Kidney (tissue), 14 donors: ENCODE measurements around the gene HEMK1. TPM values are rescaled to one million over a fixed set of nuclear protein-coding genes. Genes with fewer than 3 reads are reported as not detected.

ENCODE experiments used
- DNase-seq, 5 donors: peaks; one replicate each; pipeline ENCODE4 v3.0.0-alpha.2; 2013 to 2020
- FAIRE-seq: peaks from 2 replicates; lab custom pipeline; 2012; peaks lifted over from hg19 to GRCh38; lab: Jason Lieb, UNC
- H3K27ac ChIP-seq, 2 donors: one replicate each; pipeline ENCODE4 v1.7.0; 2013; ENCODE audit warnings: low read depth in 2 of 2, low read length in 2 of 2, inconsistent platforms in 1 of 2
- H3K27me3 ChIP-seq: one replicate; pipeline ENCODE4 v1.7.1; 2013; ENCODE audit warnings: low read length, inconsistent platforms; ENCODE audit not compliant: control insufficient read depth, insufficient read depth
- H3K36me3 ChIP-seq, 3 donors: one replicate each; pipeline versions ENCODE4 v1.7.0 to v1.7.1; 2013; ENCODE audit warnings: low read length in 3 of 3, control low read depth in 1 of 3, inconsistent platforms in 1 of 3; ENCODE audit not compliant: insufficient read depth in 3 of 3, control insufficient read depth in 2 of 3
- H3K4me1 ChIP-seq, 3 donors: one replicate each; pipeline versions ENCODE4 v1.7.0 to v1.7.1; 2013; ENCODE audit warnings: low read length in 3 of 3, inconsistent platforms in 1 of 3, low read depth in 1 of 3; ENCODE audit not compliant: control insufficient read depth in 2 of 3, insufficient read depth in 2 of 3
- H3K4me3 ChIP-seq, 3 donors: one replicate each; pipeline versions ENCODE4 v1.7.0 to v1.8.1; 2013; ENCODE audit warnings: low read length in 3 of 3, control low read depth in 1 of 3, inconsistent platforms in 1 of 3
- H3K9ac ChIP-seq, 3 donors: one replicate each; pipeline versions ENCODE4 v1.7.0 to v1.7.1; 2013; ENCODE audit warnings: low read length in 3 of 3, control low read depth in 1 of 3, inconsistent platforms in 1 of 3
- H3K9me3 ChIP-seq, 3 donors: one replicate each; pipeline versions ENCODE4 v1.7.0 to v1.7.1; 2013; ENCODE audit warnings: low read length in 3 of 3, control low read depth in 1 of 3, inconsistent platforms in 1 of 3; ENCODE audit not compliant: control insufficient read depth in 2 of 3, insufficient read depth in 1 of 3
- intact Hi-C: fragments of 100-400 bp; cut with DNase I; formaldehyde crosslinking; loops from one replicate; pipeline ENCODE4 v1.11.1; 2022
- polyA plus RNA-seq: library from polyadenylated mRNA; stranded (reverse); fragments of 350-450 nt; fragmentation: Illumina TruSeq; extraction: RNeasy Lipid Tissue Mini Kit (QIAGEN cat#74804); gene quantifications from one replicate; pipeline ENCODE4 v1.2.3, GENCODE V29; 2014; ENCODE audit warnings: low read depth, low replicate concordance; ENCODE audit not compliant: insufficient read depth
- total RNA-seq: library from RNA; stranded (reverse); fragmentation: NEBNext Ultra II Directional; extraction: Animal tissue kit (Norgen Biotek cat#: 25700); gene quantifications from one replicate; pipeline ENCODE4 v1.2.1, GENCODE V29; 2021
- TF ChIP-seq, protein P1 (sequence below): IDR thresholded peaks from 3 replicates; pipeline ENCODE4 v1.5.1; 2012; ENCODE audit warnings: mild to moderate bottlenecking, moderate library complexity, borderline replicate concordance; ENCODE audit not compliant: insufficient read depth; ENCODE audit errors: extremely low read depth
- donor health status: control.
- donor health status: control.
- donor health status: control.
- donor health status: control.
- donor health status: control.
- donor health status: DM: yes; HTN: yes; CAD: no.
- donor health status: Normal renal cell carcinoma (clear cell type).

The HEMK1 gene
- total and polyA plus RNA-seq, 2 donors from 2014 or later = 25.1 to 30.3 TPM

DNA sequence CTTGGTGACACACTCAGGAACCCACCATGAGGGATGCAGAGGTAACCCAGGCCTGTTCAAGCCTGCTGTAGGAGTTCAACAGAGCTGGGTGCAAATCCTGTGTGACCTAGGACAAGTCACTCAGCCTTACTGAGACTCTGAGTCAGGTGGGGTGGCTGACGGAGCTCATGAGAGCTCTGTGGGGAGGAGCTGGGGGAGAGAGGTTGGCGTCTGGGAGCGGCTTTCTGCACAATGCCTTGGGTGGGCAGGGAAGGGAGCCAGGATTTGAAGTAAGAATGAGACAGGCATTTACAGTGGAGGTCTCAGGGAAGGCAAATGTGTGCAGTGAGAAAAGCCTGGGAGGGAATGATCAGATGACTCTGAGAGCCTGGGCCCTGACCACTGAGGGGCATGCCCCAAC is 20.1 kb upstream of the HEMK1 start:
- no peaks in the 10 kb centered on the region for H3K9me3 ChIP-seq
- intact Hi-C loops = no loop called here
- no peak overlapping the region for H3K4me3 ChIP-seq

GRCh38 chr3:50550079-50550736 is 19.1 kb upstream of the HEMK1 start:
- intact Hi-C loops = loop anchor here (10.0 kb wide), 1 partner anchor 115 kb away; no protein-coding TSS in a partner anchor
- Histone ChIP-seq H3K9ac (no peak overlapping the region), H3K27ac (no peak overlapping the region), H3K4me1 (no peaks in the 10 kb centered on the region), H3K27me3 (no peaks in the 10 kb centered on the region), H3K36me3 (no peaks in the 10 kb centered on the region), H3K4me3 (no peak overlapping the region), H3K9me3 (no peaks in the 10 kb centered on the region)
- DNase-seq (peak in 4 of 5 donors; percentile 59 to 82 (median 78)), FAIRE-seq (no peak)
- TF ChIP-seq, protein P1, sequence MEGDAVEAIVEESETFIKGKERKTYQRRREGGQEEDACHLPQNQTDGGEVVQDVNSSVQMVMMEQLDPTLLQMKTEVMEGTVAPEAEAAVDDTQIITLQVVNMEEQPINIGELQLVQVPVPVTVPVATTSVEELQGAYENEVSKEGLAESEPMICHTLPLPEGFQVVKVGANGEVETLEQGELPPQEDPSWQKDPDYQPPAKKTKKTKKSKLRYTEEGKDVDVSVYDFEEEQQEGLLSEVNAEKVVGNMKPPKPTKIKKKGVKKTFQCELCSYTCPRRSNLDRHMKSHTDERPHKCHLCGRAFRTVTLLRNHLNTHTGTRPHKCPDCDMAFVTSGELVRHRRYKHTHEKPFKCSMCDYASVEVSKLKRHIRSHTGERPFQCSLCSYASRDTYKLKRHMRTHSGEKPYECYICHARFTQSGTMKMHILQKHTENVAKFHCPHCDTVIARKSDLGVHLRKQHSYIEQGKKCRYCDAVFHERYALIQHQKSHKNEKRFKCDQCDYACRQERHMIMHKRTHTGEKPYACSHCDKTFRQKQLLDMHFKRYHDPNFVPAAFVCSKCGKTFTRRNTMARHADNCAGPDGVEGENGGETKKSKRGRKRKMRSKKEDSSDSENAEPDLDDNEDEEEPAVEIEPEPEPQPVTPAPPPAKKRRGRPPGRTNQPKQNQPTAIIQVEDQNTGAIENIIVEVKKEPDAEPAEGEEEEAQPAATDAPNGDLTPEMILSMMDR = peak; percentile 69

More for the DNA sequence above, 20.1 kb upstream of the HEMK1 start:
- FAIRE-seq (no peak), DNase-seq (no peak)
- no peaks in the 10 kb centered on the region for H3K36me3 ChIP-seq
- H3K9ac ChIP-seq = no peak overlapping the region
- no peaks in the 10 kb centered on the region for H3K27me3 ChIP-seq
- TF ChIP-seq, protein P1 = no peak
- no peaks in the 10 kb centered on the region for H3K4me1 ChIP-seq
- H3K27ac ChIP-seq = no peak overlapping the region

GRCh38 chr3:50551054-50551659 is 18.2 kb upstream of the HEMK1 start:
- DNase-seq (peak in 1 of 5 donors; percentile 55), FAIRE-seq (no peak)
- intact Hi-C loops = loop anchor here (10.0 kb wide), 1 partner anchor 116 kb away; no protein-coding TSS in a partner anchor
- no peaks in the 10 kb centered on the region for H3K36me3 ChIP-seq
- TF ChIP-seq, protein P1 = no peak
- H3K4me3 ChIP-seq = no peak overlapping the region
- no peak overlapping the region for H3K27ac ChIP-seq
- H3K4me1 ChIP-seq = no peaks in the 10 kb centered on the region
- H3K9ac ChIP-seq = no peak overlapping the region
- H3K27me3 ChIP-seq = no peaks in the 10 kb centered on the region
- no peaks in the 10 kb centered on the region for H3K9me3 ChIP-seq
